Esophagus muscularis mucosa (tissue), 4 donors: Measurements from ENCODE around the gene TGDS.

Source experiments
- CTCF ChIP-seq, 3 experiments: fragments of 200-600 bp in 2 of 3; fragments of 450-650 bp in 1 of 3; sonication (generic) in 2 of 3; IDR thresholded peaks; one replicate each; pipeline ENCODE4 v1.5.1; 2017 to 2019; ENCODE audit warnings: antibody characterized with exemption in 3 of 3, mild to moderate bottlenecking in 2 of 3, moderate library complexity in 1 of 3
- EP300 ChIP-seq: sonication (generic); formaldehyde crosslinking; IDR thresholded peaks from one replicate; pipeline ENCODE4 v1.6.1; 2017; ENCODE audit warnings: antibody characterized with exemption
- POLR2A ChIP-seq: fragments of 450-650 bp; IDR thresholded peaks from one replicate; pipeline ENCODE4 v1.6.1; 2017; ENCODE audit warnings: antibody characterized with exemption, moderate library complexity, mild to moderate bottlenecking, low read depth
- POLR2AphosphoS5 ChIP-seq, 2 donors: sonication (generic); formaldehyde crosslinking; IDR thresholded peaks; one replicate each; pipeline ENCODE4 v1.6.1; 2017; ENCODE audit warnings: antibody characterized with exemption in 2 of 2

- no peak for TF ChIP-seq POLR2AphosphoS5 (IDR thresholded peaks at IDR 0.05)
- TF ChIP-seq EP300: no peak
- peak; percentile 62 to 68 (median 66) for TF ChIP-seq CTCF (IDR thresholded peaks at IDR 0.05)
- no peak for TF ChIP-seq POLR2A
These were observed 21.5 kb upstream of the TGDS start for GRCh38 chr13:94617389-94618000.
